BLaER1 (cell line): Measurements from ENCODE around the gene TATDN3.

ENCODE experiments used
- H3K27ac ChIP-seq: shearing (Covaris generic); formaldehyde crosslinking; 2 replicates; pipeline ENCODE4 v1.8.1; 2022
- H3K27me3 ChIP-seq: shearing (Covaris generic); formaldehyde crosslinking; 2 replicates; pipeline ENCODE4 v1.8.1; 2022
- H3K36me3 ChIP-seq: shearing (Covaris generic); formaldehyde crosslinking; 2 replicates; pipeline ENCODE4 v1.8.1; 2022
- H3K4me1 ChIP-seq: shearing (Covaris generic); formaldehyde crosslinking; 2 replicates; pipeline ENCODE4 v1.8.1; 2022
- H3K4me2 ChIP-seq: shearing (Covaris generic); formaldehyde crosslinking; 2 replicates; pipeline ENCODE4 v1.8.1; 2022
- H3K4me3 ChIP-seq: shearing (Covaris generic); formaldehyde crosslinking; 2 replicates; pipeline ENCODE4 v1.8.1; 2022
- H3K9ac ChIP-seq: shearing (Covaris generic); formaldehyde crosslinking; 2 replicates; pipeline ENCODE4 v1.8.1; 2022
- H3K9me3 ChIP-seq: shearing (Covaris generic); formaldehyde crosslinking; 2 replicates; pipeline ENCODE4 v1.8.1; 2022
- H4K20me1 ChIP-seq: shearing (Covaris generic); formaldehyde crosslinking; 2 replicates; pipeline ENCODE4 v1.8.1; 2022
- Cebpa-rat ChIP-seq: shearing (Covaris generic); IDR thresholded peaks from 2 replicates; pipeline ENCODE4 v1.8.1; 2022

Gene TATDN3

GRCh38 chr1:212791676-212792395 is at the start of gene TATDN3, which contains the start of gene NSL1:
TATDN3 (plus strand) TSS chr1:212791894; CDS start chr1:212791922, 28 bp downstream.
NSL1 (minus strand) TSS chr1:212791777; CDS start chr1:212791763, 14 bp downstream.
- Histone ChIP-seq H3K27me3 (no peaks in the 10 kb centered on the region), H3K9me3 (no peaks in the 10 kb centered on the region), H3K4me1 (peaks cover 56% of the 10 kb centered on the region), H3K27ac (peak within 1 kb of the TSS; percentile 92), H3K4me2 (peak within 1 kb of the TSS; percentile 92), H3K4me3 (peak within 1 kb of the TSS; percentile 86), H3K9ac (peak within 1 kb of the TSS; percentile 94), H3K36me3 (peaks cover 22% of the 10 kb centered on the region), H4K20me1 (peaks cover 8% of the 10 kb centered on the region; the same call in 1 of the 2 replicates)
- TF ChIP-seq Cebpa-rat, result no peak

DNA sequence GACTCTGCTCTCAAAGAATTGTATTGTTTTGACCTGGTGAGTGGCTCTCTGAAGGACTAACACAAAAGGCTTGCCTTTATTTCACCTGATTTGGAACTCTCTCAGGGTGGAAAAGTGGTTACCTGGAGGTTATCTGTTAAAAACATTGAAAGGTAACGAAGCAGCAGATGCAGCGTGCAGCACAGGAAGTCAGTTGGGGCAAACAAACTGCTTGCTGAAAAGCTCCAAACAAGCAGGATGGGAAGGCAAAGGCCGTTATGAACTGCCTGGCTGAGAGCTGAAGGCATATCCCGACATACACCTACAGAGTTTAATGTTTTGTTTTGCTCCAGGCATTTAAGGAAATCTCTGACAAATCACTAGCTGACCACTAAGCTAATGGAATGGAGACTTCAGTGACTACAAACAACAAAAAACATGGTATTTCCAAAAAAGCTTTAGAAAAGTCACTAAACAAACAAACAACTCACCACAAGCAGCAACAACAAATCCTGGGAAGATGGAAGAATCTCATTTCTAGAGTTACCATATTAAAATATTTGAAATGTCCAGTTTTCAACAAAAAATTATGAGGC is 47.7 kb upstream of the TATDN3 start:
- no peak overlapping the region for H3K27ac ChIP-seq
- no peak for TF ChIP-seq Cebpa-rat
- H3K9ac ChIP-seq, result no peak overlapping the region
- peaks cover 46% of the 10 kb centered on the region for H3K36me3 ChIP-seq
- no peaks in the 10 kb centered on the region for H3K4me1 ChIP-seq
- H4K20me1 ChIP-seq, result no peaks in the 10 kb centered on the region
- no peaks in the 10 kb centered on the region for H3K27me3 ChIP-seq
- peaks cover 21% of the 10 kb centered on the region for H3K9me3 ChIP-seq
- no peak overlapping the region for H3K4me3 ChIP-seq
- no peak overlapping the region for H3K4me2 ChIP-seq

GRCh38 chr1:212745303-212745702 is 46.4 kb upstream of the TATDN3 start:
- Histone ChIP-seq H3K27ac (no peak overlapping the region), H3K9me3 (peaks cover 21% of the 10 kb centered on the region), H3K9ac (no peak overlapping the region), H3K4me3 (no peak overlapping the region), H4K20me1 (no peaks in the 10 kb centered on the region), H3K27me3 (no peaks in the 10 kb centered on the region), H3K4me2 (no peak overlapping the region), H3K36me3 (peaks cover 41% of the 10 kb centered on the region), H3K4me1 (peaks cover 4% of the 10 kb centered on the region)
- TF ChIP-seq Cebpa-rat, result no peak

GRCh38 chr1:212746546-212746945 is 45.1 kb upstream of the TATDN3 start:
- H4K20me1 ChIP-seq, result no peaks in the 10 kb centered on the region
- H3K27me3 ChIP-seq, result no peaks in the 10 kb centered on the region
- no peak for TF ChIP-seq Cebpa-rat
- no peak overlapping the region for H3K9ac ChIP-seq
- H3K4me1 ChIP-seq, result peaks cover 5% of the 10 kb centered on the region
- peaks cover 17% of the 10 kb centered on the region for H3K9me3 ChIP-seq
- H3K4me3 ChIP-seq, result no peak overlapping the region
- H3K36me3 ChIP-seq, result peaks cover 33% of the 10 kb centered on the region
- no peak overlapping the region for H3K27ac ChIP-seq
- no peak overlapping the region for H3K4me2 ChIP-seq

GRCh38 chr1:212749821-212750535 is 41.7 kb upstream of the TATDN3 start:
- H3K27me3 ChIP-seq, result no peaks in the 10 kb centered on the region
- no peak overlapping the region for H3K4me2 ChIP-seq
- peaks cover 14% of the 10 kb centered on the region for H4K20me1 ChIP-seq
- no peak overlapping the region for H3K27ac ChIP-seq
- H3K9ac ChIP-seq, result no peak overlapping the region
- TF ChIP-seq Cebpa-rat, result no peak
- H3K4me1 ChIP-seq, result peaks cover 30% of the 10 kb centered on the region
- H3K4me3 ChIP-seq, result no peak overlapping the region
- H3K9me3 ChIP-seq, result peaks cover 9% of the 10 kb centered on the region
- peaks cover 16% of the 10 kb centered on the region; the same call in 1 of the 2 replicates for H3K36me3 ChIP-seq

- no peak for TF ChIP-seq Cebpa-rat
- no peak overlapping the region for H3K9ac ChIP-seq
- H3K27me3 ChIP-seq, result no peaks in the 10 kb centered on the region
- no peak overlapping the region for H3K4me3 ChIP-seq
- H3K9me3 ChIP-seq, result no peaks in the 10 kb centered on the region
- peaks cover 15% of the 10 kb centered on the region for H3K36me3 ChIP-seq
- peaks cover 30% of the 10 kb centered on the region for H3K4me1 ChIP-seq
- no peak overlapping the region for H3K4me2 ChIP-seq
- peaks cover 16% of the 10 kb centered on the region for H4K20me1 ChIP-seq
- H3K27ac ChIP-seq, result no peak overlapping the region
Observed at GRCh38 chr1:212752252-212752933, 39.3 kb upstream of the TATDN3 start.

GRCh38 chr1:212752934-212753497 is 38.7 kb upstream of the TATDN3 start:
- TF ChIP-seq Cebpa-rat, result no peak
- Histone ChIP-seq H4K20me1 (peaks cover 22% of the 10 kb centered on the region), H3K4me3 (no peak overlapping the region), H3K4me2 (no peak overlapping the region), H3K36me3 (peaks cover 19% of the 10 kb centered on the region), H3K27ac (no peak overlapping the region), H3K9me3 (no peaks in the 10 kb centered on the region), H3K9ac (no peak overlapping the region), H3K4me1 (peaks cover 30% of the 10 kb centered on the region), H3K27me3 (no peaks in the 10 kb centered on the region)

DNA sequence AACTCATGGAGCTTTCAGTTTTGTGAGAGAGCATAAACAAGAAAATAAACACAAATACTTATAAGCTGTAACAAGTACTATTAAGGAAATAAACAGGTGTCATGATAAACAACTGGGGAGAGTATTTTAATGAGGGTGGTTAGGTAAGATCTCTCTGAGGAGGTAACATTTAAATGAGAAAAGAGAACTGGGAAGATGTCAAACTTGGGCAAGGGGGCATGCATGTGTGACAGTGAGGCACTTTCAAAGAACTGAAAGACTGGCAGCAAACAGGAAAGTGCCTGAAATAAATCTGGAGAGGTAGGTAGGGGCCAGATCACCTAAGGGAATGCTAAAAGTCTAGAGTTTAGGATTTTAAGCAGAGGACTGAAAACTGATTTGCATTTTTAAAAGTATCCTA is 37.9 kb upstream of the TATDN3 start:
- peaks cover 19% of the 10 kb centered on the region for H3K36me3 ChIP-seq
- no peaks in the 10 kb centered on the region for H3K9me3 ChIP-seq
- no peak overlapping the region for H3K27ac ChIP-seq
- TF ChIP-seq Cebpa-rat, result no peak
- no peak overlapping the region for H3K4me3 ChIP-seq
- no peaks in the 10 kb centered on the region for H3K27me3 ChIP-seq
- H3K4me1 ChIP-seq, result peaks cover 30% of the 10 kb centered on the region
- peaks cover 23% of the 10 kb centered on the region for H4K20me1 ChIP-seq
- H3K9ac ChIP-seq, result no peak overlapping the region
- H3K4me2 ChIP-seq, result 0 out of 2 replicates have a peak overlapping the region, but pooled peaks have one; percentile 22

DNA sequence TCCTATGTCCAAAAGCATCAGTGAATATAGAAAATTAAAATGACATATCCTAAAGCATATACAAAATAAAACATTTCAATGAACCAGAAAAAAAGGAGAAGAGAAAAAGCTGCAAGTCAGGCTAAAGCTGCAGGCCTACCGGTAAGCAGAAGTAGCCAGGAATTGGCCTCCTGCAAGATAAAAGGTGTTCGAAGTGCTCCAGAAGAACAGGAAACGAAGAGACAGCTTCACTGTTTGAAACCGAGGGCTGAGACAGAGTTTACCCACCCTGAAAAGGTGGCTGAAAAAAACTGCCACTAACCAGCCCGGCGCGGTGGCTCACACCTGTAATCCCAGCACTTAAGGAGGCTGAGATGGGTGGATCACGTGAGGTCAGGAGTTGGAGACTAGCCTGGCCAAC is 37.5 kb upstream of the TATDN3 start:
- no peaks in the 10 kb centered on the region for H3K27me3 ChIP-seq
- H4K20me1 ChIP-seq, result peaks cover 25% of the 10 kb centered on the region
- H3K9me3 ChIP-seq, result no peaks in the 10 kb centered on the region
- TF ChIP-seq Cebpa-rat, result no peak
- peak overlapping the region; percentile 22 for H3K4me2 ChIP-seq
- H3K4me1 ChIP-seq, result peaks cover 30% of the 10 kb centered on the region
- H3K4me3 ChIP-seq, result no peak overlapping the region
- peaks cover 21% of the 10 kb centered on the region for H3K36me3 ChIP-seq
- no peak overlapping the region for H3K9ac ChIP-seq
- H3K27ac ChIP-seq, result no peak overlapping the region
